Measurements from ENCODE around the gene CDC14A. TPM values are rescaled to one million over a fixed set of nuclear protein-coding genes. Genes with fewer than 3 reads are reported as not detected.
A peak's percentile ranks its signal among the peaks of the same experiment; 100 is the strongest.

Gene CDC14A
- total RNA-seq, 2 experiments from 2014 or later = 12.2 to 13.6 TPM

- peak; percentile 85 for ATAC-seq
- no peak overlapping the region for H3K4me3 Mint-ChIP-seq
- peaks cover 4% of the 10 kb centered on the region for H3K36me3 Mint-ChIP-seq (ENCODE audit: low read depth)
- DNase-seq = peak; percentile 86
- ChIA-PET CTCF (interaction anchor here (0.5 to 6.8 kb wide), 50 partner anchors 10 to 650 kb away, joined by 3 to 86 read pairs (median 4); partner anchors contain the start of genes CDC14A, SLC35A3 and TRMT13), POLR2A (interaction anchor here (0.6 to 1.4 kb wide), 3 partner anchors 80 to 155 kb away, joined by 3 to 4 read pairs (median 3); no protein-coding TSS in a partner anchor)
- intact Hi-C loops (cut with DNase I, micrococcal nuclease) = loop anchor here (1.0 to 10.0 kb wide), 10 partner anchors 108 to 895 kb away; partner anchors contain the start of genes TRMT13 (in 2 of the 2), RTCA (in 1 of the 2), SASS6 (in 1 of the 2) and SLC35A3 (in 1 of the 2)
- H3K4me1 Mint-ChIP-seq = peaks cover 50% of the 10 kb centered on the region
- no peak overlapping the region for H3K27ac Mint-ChIP-seq
- no peaks in the 10 kb centered on the region for H3K27me3 Mint-ChIP-seq
- no peaks in the 10 kb centered on the region for H3K9me3 Mint-ChIP-seq (ENCODE audit: low read depth)
Observed at GRCh38 chr1:100459358-100460114, 107.2 kb downstream of the CDC14A start.

- no peaks in the 10 kb centered on the region for H3K9me3 Mint-ChIP-seq (ENCODE audit: low read depth)
- H3K27ac Mint-ChIP-seq = no peak overlapping the region
- DNase-seq = no peak
- no peak for ATAC-seq
- POLR2A ChIA-PET = no interaction called here
- no peaks in the 10 kb centered on the region for H3K27me3 Mint-ChIP-seq
- intact Hi-C loops (cut with DNase I, micrococcal nuclease) = loop anchor here (5.0 to 10.0 kb wide), 3 partner anchors 424 to 894 kb away; a partner anchor contains a TSS
- CTCF ChIA-PET = interaction anchor here (0.6 to 6.8 kb wide), 19 partner anchors 8 to 1134 kb away, joined by 3 to 86 read pairs (median 4); partner anchors contain the start of genes CDC14A, RTCA and TRMT13
- peaks cover 4% of the 10 kb centered on the region for H3K36me3 Mint-ChIP-seq (ENCODE audit: low read depth)
- H3K4me3 Mint-ChIP-seq = no peak overlapping the region
- peaks cover 43% of the 10 kb centered on the region for H3K4me1 Mint-ChIP-seq
Observed at GRCh38 chr1:100461222-100461621, 108.9 kb downstream of the CDC14A start.

- ATAC-seq = no peak
- no peak for DNase-seq
- Mint-ChIP-seq H3K9me3 (ENCODE audit: low read depth) (no peaks in the 10 kb centered on the region), H3K4me3 (no peak overlapping the region), H3K4me1 (peaks cover 37% of the 10 kb centered on the region), H3K27me3 (no peaks in the 10 kb centered on the region), H3K27ac (no peak overlapping the region), H3K36me3 (ENCODE audit: low read depth) (peaks cover 7% of the 10 kb centered on the region)
- ChIA-PET CTCF (interaction anchor here (0.9 to 6.8 kb wide), 7 partner anchors 9 to 418 kb away, joined by 3 to 86 read pairs (median 5); partner anchors contain the start of genes SASS6 and TRMT13), POLR2A (no interaction called here)
- intact Hi-C loops (cut with DNase I, micrococcal nuclease) = loop anchor here (1.0 to 10.0 kb wide), 5 partner anchors 80 to 892 kb away; a partner anchor contains a TSS
Observed at GRCh38 chr1:100462326-100463025, 110.2 kb downstream of the CDC14A start.

GRCh38 chr1:100463791-100464424 is 111.6 kb downstream of the CDC14A start:
- ChIA-PET CTCF (interaction anchor here (0.6 to 6.8 kb wide), 34 partner anchors 8 to 656 kb away, joined by 3 to 86 read pairs (median 4); partner anchors contain the start of genes GPR88, RTCA, SASS6 and TRMT13), POLR2A (interaction anchor here (0.6 kb wide), 1 partner anchor 213 kb away, joined by 3 read pairs; no protein-coding TSS in a partner anchor)
- Mint-ChIP-seq H3K36me3 (ENCODE audit: low read depth) (peaks cover 14% of the 10 kb centered on the region), H3K27me3 (no peaks in the 10 kb centered on the region), H3K4me1 (peaks cover 31% of the 10 kb centered on the region), H3K9me3 (ENCODE audit: low read depth) (no peaks in the 10 kb centered on the region), H3K27ac (peak overlapping the region; percentile 92), H3K4me3 (peak overlapping the region; percentile 30)
- intact Hi-C loops (cut with DNase I, micrococcal nuclease) = loop anchor here (1.0 to 10.0 kb wide), 5 partner anchors 79 to 891 kb away; a partner anchor contains a TSS
- ATAC-seq (peak; percentile 88), DNase-seq (peak; percentile 82)

GRCh38 chr1:100469578-100469977 is 117.3 kb downstream of the CDC14A start:
- no peak overlapping the region for H3K4me3 Mint-ChIP-seq
- H3K9me3 Mint-ChIP-seq (ENCODE audit: low read depth) = no peaks in the 10 kb centered on the region
- ATAC-seq = no peak
- peaks cover 20% of the 10 kb centered on the region for H3K36me3 Mint-ChIP-seq (ENCODE audit: low read depth)
- no peak for DNase-seq
- intact Hi-C loops (cut with DNase I, micrococcal nuclease) = loop anchor here in 1 of 2 experiments (10.0 kb wide), 1 partner anchor 885 kb away; no protein-coding TSS in a partner anchor
- peaks cover 15% of the 10 kb centered on the region for H3K4me1 Mint-ChIP-seq
- POLR2A ChIA-PET = no interaction called here
- no peak overlapping the region for H3K27ac Mint-ChIP-seq
- CTCF ChIA-PET = interaction anchor here (0.7 to 2.1 kb wide), 8 partner anchors 9 to 399 kb away, joined by 3 to 15 read pairs (median 4); no protein-coding TSS in a partner anchor
- H3K27me3 Mint-ChIP-seq = no peaks in the 10 kb centered on the region

- ChIA-PET POLR2A (no interaction called here), CTCF (interaction anchor here (0.9 kb wide), 1 partner anchor 226 kb away, joined by 3 read pairs; no protein-coding TSS in a partner anchor)
- DNase-seq (no peak), ATAC-seq (no peak)
- H3K4me1 Mint-ChIP-seq = peaks cover 11% of the 10 kb centered on the region
- intact Hi-C loops (cut with DNase I, micrococcal nuclease) = loop anchor here in 1 of 2 experiments (5.0 kb wide), 1 partner anchor 57 kb away; no protein-coding TSS in a partner anchor
- no peak overlapping the region for H3K4me3 Mint-ChIP-seq
- no peaks in the 10 kb centered on the region for H3K27me3 Mint-ChIP-seq
- no peaks in the 10 kb centered on the region for H3K9me3 Mint-ChIP-seq (ENCODE audit: low read depth)
- H3K27ac Mint-ChIP-seq = no peak overlapping the region
- peaks cover 14% of the 10 kb centered on the region for H3K36me3 Mint-ChIP-seq (ENCODE audit: low read depth)
Observed at GRCh38 chr1:100474834-100475233, 122.5 kb downstream of the CDC14A start.

- ATAC-seq (no peak), DNase-seq (no peak)
- intact Hi-C loops (cut with DNase I, micrococcal nuclease) = loop anchor here in 1 of 2 experiments (5.0 kb wide), 1 partner anchor 55 kb away; no protein-coding TSS in a partner anchor
- no peak overlapping the region for H3K4me3 Mint-ChIP-seq
- H3K4me1 Mint-ChIP-seq = peaks cover 7% of the 10 kb centered on the region
- peaks cover 27% of the 10 kb centered on the region for H3K36me3 Mint-ChIP-seq (ENCODE audit: low read depth)
- POLR2A ChIA-PET = no interaction called here
- no peaks in the 10 kb centered on the region for H3K9me3 Mint-ChIP-seq (ENCODE audit: low read depth)
- H3K27ac Mint-ChIP-seq = no peak overlapping the region
- H3K27me3 Mint-ChIP-seq = no peaks in the 10 kb centered on the region
- CTCF ChIA-PET = interaction anchor here (0.7 kb wide), 1 partner anchor 13 kb away, joined by 6 read pairs; no protein-coding TSS in a partner anchor
Observed at GRCh38 chr1:100476735-100477290, 124.5 kb downstream of the CDC14A start.

- H3K27ac Mint-ChIP-seq = no peak overlapping the region
- intact Hi-C loops (cut with DNase I, micrococcal nuclease) = loop anchor here in 1 of 2 experiments (5.0 kb wide), 1 partner anchor 53 kb away; no protein-coding TSS in a partner anchor
- ChIA-PET POLR2A (interaction anchor here (0.7 kb wide), 1 partner anchor 21 kb away, joined by 3 read pairs; no protein-coding TSS in a partner anchor), CTCF (interaction anchor here (0.7 to 2.0 kb wide), 4 partner anchors 9 to 390 kb away, joined by 3 to 6 read pairs (median 4); no protein-coding TSS in a partner anchor)
- H3K4me1 Mint-ChIP-seq = peaks cover 3% of the 10 kb centered on the region
- DNase-seq = no peak
- H3K27me3 Mint-ChIP-seq = no peaks in the 10 kb centered on the region
- peaks cover 30% of the 10 kb centered on the region for H3K36me3 Mint-ChIP-seq (ENCODE audit: low read depth)
- no peaks in the 10 kb centered on the region for H3K9me3 Mint-ChIP-seq (ENCODE audit: low read depth)
- no peak for ATAC-seq
- no peak overlapping the region for H3K4me3 Mint-ChIP-seq
Observed at GRCh38 chr1:100478816-100479215, 126.5 kb downstream of the CDC14A start.

GRCh38 chr1:100479620-100480338 is 127.5 kb downstream of the CDC14A start:
- H3K27me3 Mint-ChIP-seq = no peaks in the 10 kb centered on the region
- CTCF ChIA-PET = interaction anchor here (0.5 to 1.6 kb wide), 3 partner anchors 10 to 81 kb away, joined by 3 to 4 read pairs (median 3); no protein-coding TSS in a partner anchor
- H3K4me1 Mint-ChIP-seq = peaks cover 1% of the 10 kb centered on the region
- no peak overlapping the region for H3K4me3 Mint-ChIP-seq
- no peaks in the 10 kb centered on the region for H3K9me3 Mint-ChIP-seq (ENCODE audit: low read depth)
- H3K36me3 Mint-ChIP-seq (ENCODE audit: low read depth) = peaks cover 29% of the 10 kb centered on the region
- DNase-seq = no peak
- POLR2A ChIA-PET = no interaction called here
- no peak for ATAC-seq
- H3K27ac Mint-ChIP-seq = no peak overlapping the region
- intact Hi-C loops (cut with DNase I, micrococcal nuclease) = loop anchor here in 1 of 2 experiments (5.0 kb wide), 1 partner anchor 53 kb away; no protein-coding TSS in a partner anchor

- Mint-ChIP-seq H3K36me3 (ENCODE audit: low read depth) (peaks cover 27% of the 10 kb centered on the region), H3K27me3 (no peaks in the 10 kb centered on the region), H3K4me1 (peaks cover 5% of the 10 kb centered on the region), H3K27ac (peak overlapping the region; percentile 10), H3K9me3 (ENCODE audit: low read depth) (no peaks in the 10 kb centered on the region), H3K4me3 (no peak overlapping the region)
- POLR2A ChIA-PET = no interaction called here
- intact Hi-C loops (cut with DNase I, micrococcal nuclease) = no loop called here
- CTCF ChIA-PET = interaction anchor here (0.7 to 1.6 kb wide), 5 partner anchors 12 to 383 kb away, joined by 3 to 4 read pairs (median 3); no protein-coding TSS in a partner anchor
- DNase-seq (no peak), ATAC-seq (no peak)
Observed at GRCh38 chr1:100481303-100481702, 129.0 kb downstream of the CDC14A start.

All from activated CD4-positive, alpha-beta T cell treated with anti-CD3 and anti-CD28 coated beads for 36 hours (primary cell).